Measurements from ENCODE around the gene MDH2.
"Not testable (repeated sequence)": the region's sequence is repeated elsewhere in the genome, so short reads cannot be mapped to it uniquely, and the experiment has no call there.

The MDH2 gene

GRCh38 chr7:76048668-76048988 lies 722 bp downstream of the MDH2 start:
- DNase-seq: no peak

- no peak for DNase-seq
These were observed 1.4 kb downstream of the MDH2 start for GRCh38 chr7:76049295-76049694.

- no peak for DNase-seq
These were observed 2.6 kb downstream of the MDH2 start for GRCh38 chr7:76050545-76050944.

- DNase-seq: no peak
These were observed 3.9 kb downstream of the MDH2 start for GRCh38 chr7:76051840-76052239.

GRCh38 chr7:76052681-76053080 lies 4.8 kb downstream of the MDH2 start:
- not testable (repeated sequence) for DNase-seq

- DNase-seq: no peak
These were observed 5.6 kb downstream of the MDH2 start for GRCh38 chr7:76053461-76053860.

GRCh38 chr7:76054123-76055120 lies 6.5 kb downstream of the MDH2 start:
- DNase-seq: no peak

- DNase-seq: no peak
These were observed 8.3 kb downstream of the MDH2 start for GRCh38 chr7:76056241-76056640.

- no peak for DNase-seq
These were observed 9.4 kb downstream of the MDH2 start for GRCh38 chr7:76057103-76057812.

GRCh38 chr7:76057813-76058145 lies 9.9 kb downstream of the MDH2 start:
- no peak for DNase-seq

- not testable (repeated sequence) for DNase-seq
These were observed 10.8 kb downstream of the MDH2 start for GRCh38 chr7:76058745-76059144.

- no peak for DNase-seq
These were observed 12.9 kb downstream of the MDH2 start for GRCh38 chr7:76060842-76061241.

GRCh38 chr7:76062254-76062653 lies 14.3 kb downstream of the MDH2 start:
- no peak for DNase-seq

- no peak for DNase-seq
These were observed 15.2 kb downstream of the MDH2 start for GRCh38 chr7:76063114-76063513.

GRCh38 chr7:76063525-76063924 lies 15.6 kb downstream of the MDH2 start:
- DNase-seq: no peak

- no peak for DNase-seq
These were observed 16.5 kb downstream of the MDH2 start for GRCh38 chr7:76064208-76064970.

GRCh38 chr7:76065016-76065612 lies 17.2 kb downstream of the MDH2 start:
- DNase-seq: no peak

GRCh38 chr7:76066716-76067503 lies 19.0 kb downstream of the MDH2 start:
- no peak for DNase-seq

GRCh38 chr7:76069238-76069638 lies 21.3 kb downstream of the MDH2 start:
- peak; percentile 88 for DNase-seq

- no peak for DNase-seq
These were observed 23.7 kb downstream of the MDH2 start for GRCh38 chr7:76071316-76072242.
